OCI-LY7 (cell line): Measurements from ENCODE around the gene SEMA5A. TPM values are rescaled to one million over a fixed set of nuclear protein-coding genes. Genes with fewer than 3 reads are reported as not detected.

Source experiments
- BruUV-seq: library from RNA; stranded (reverse); fragments of 400-500 nt; replicated peaks from 2 replicates; lab custom pipeline; 2021; lab: Mats Ljungman, UMichigan
- CTCF ChIA-PET: fragments of 300-600 bp; sonication (Branson Sonifier 250); formaldehyde crosslinking; loops from one replicate; lab custom pipeline; 2022; ENCODE audit warnings: antibody characterized with exemption; ENCODE audit not compliant: unreplicated experiment; lab: Charles Lee
- POLR2A ChIA-PET: fragments of 300-600 bp; sonication (Branson Sonifier 250); formaldehyde crosslinking; loops from one replicate; lab custom pipeline; 2022; ENCODE audit warnings: antibody characterized with exemption; lab: Charles Lee
- DNase-seq: peaks from one replicate; pipeline ENCODE4 v3.0.0-alpha.2; 2015; ENCODE audit warnings: low spot score
- H2AFZ ChIP-seq: fragments of 200-600 bp; sonication (generic), shearing (Covaris generic); 2 replicates; pipeline ENCODE4 v1.6.1; 2014; ENCODE audit warnings: mild to moderate bottlenecking, antibody characterized with exemption, low read length, moderate library complexity
- H3K27ac ChIP-seq: fragments of 200-600 bp; sonication (generic); 2 replicates; pipeline ENCODE4 v1.5.1; 2014; ENCODE audit warnings: mixed run types, low read depth, mild to moderate bottlenecking, moderate library complexity, low read length, inconsistent platforms; ENCODE audit not compliant: poor library complexity, severe bottlenecking
- H3K36me3 ChIP-seq: fragments of 200-600 bp; sonication (generic); 2 replicates; pipeline ENCODE4 v1.6.1; 2014; ENCODE audit warnings: mild to moderate bottlenecking, antibody characterized with exemption, low read length, moderate library complexity, mixed read lengths; ENCODE audit not compliant: insufficient read depth
- H3K4me1 ChIP-seq: fragments of 200-600 bp; sonication (generic); 2 replicates; pipeline ENCODE4 v1.5.1; 2014; ENCODE audit warnings: mild to moderate bottlenecking, low read length; ENCODE audit not compliant: insufficient read depth, poor library complexity, severe bottlenecking
- H3K4me2 ChIP-seq: fragments of 200-600 bp; sonication (generic); 2 replicates; pipeline ENCODE4 v1.6.1; 2014; ENCODE audit warnings: mild to moderate bottlenecking, low read length
- H3K4me3 ChIP-seq: fragments of 200-600 bp; sonication (generic); 2 replicates; pipeline ENCODE4 v1.5.1; 2014; ENCODE audit warnings: mild to moderate bottlenecking, low read depth, low read length; ENCODE audit not compliant: poor library complexity, severe bottlenecking
- H3K79me2 ChIP-seq: fragments of 200-600 bp; sonication (generic); 2 replicates; pipeline ENCODE4 v1.6.1; 2016; ENCODE audit warnings: low read depth, mild to moderate bottlenecking, low read length, moderate library complexity, mixed read lengths; ENCODE audit not compliant: insufficient read depth
- H3K9me2 ChIP-seq: fragments of 200-600 bp; sonication (generic); 2 replicates; pipeline ENCODE4 v1.6.1; 2016; ENCODE audit warnings: mild to moderate bottlenecking, low read length, mixed read lengths; ENCODE audit not compliant: insufficient read depth
- H3K9me3 ChIP-seq: fragments of 200-600 bp; sonication (generic); 2 replicates; pipeline ENCODE4 v1.6.1; 2014; ENCODE audit warnings: mild to moderate bottlenecking, mixed run types, low read length, mixed read lengths
- H4K20me1 ChIP-seq: fragments of 200-600 bp; sonication (generic); 2 replicates; pipeline ENCODE4 v1.6.1; 2014; ENCODE audit warnings: mild to moderate bottlenecking, antibody characterized with exemption, low read length, moderate library complexity, mixed read lengths; ENCODE audit not compliant: insufficient read depth
- CTCF ChIP-seq: fragments of 200-600 bp; sonication (generic); conservative IDR thresholded peaks from 2 replicates; pipeline ENCODE4 v1.5.1; 2014; ENCODE audit warnings: mild to moderate bottlenecking, antibody characterized with exemption, low read length, moderate library complexity, mixed read lengths
- EZH2phosphoT487 ChIP-seq: fragments of 200-600 bp; sonication (generic); IDR thresholded peaks from 2 replicates; pipeline ENCODE4 v1.6.1; 2018; ENCODE audit warnings: low read depth, borderline replicate concordance, mild to moderate bottlenecking, mixed run types, antibody characterized with exemption, low read length, moderate library complexity, mixed read lengths
- intact Hi-C: fragments of 100-400 bp; cut with micrococcal nuclease; formaldehyde crosslinking; loops from one replicate; pipeline ENCODE4 v1.10.0; 2022; ENCODE audit not compliant: unreplicated experiment
- total RNA-seq, 2 experiments: library from RNA; depleted of rRNA in 1 of 2; stranded (reverse); fragments of >200 nt in 1 of 2; shearing (Covaris generic) in 1 of 2; gene quantifications; 2 replicates each; pipeline ENCODE4 v1.2.3, GENCODE V29; 2014 to 2022

Gene SEMA5A
- total RNA-seq, 2 experiments from 2014 or later = not detected

DNA sequence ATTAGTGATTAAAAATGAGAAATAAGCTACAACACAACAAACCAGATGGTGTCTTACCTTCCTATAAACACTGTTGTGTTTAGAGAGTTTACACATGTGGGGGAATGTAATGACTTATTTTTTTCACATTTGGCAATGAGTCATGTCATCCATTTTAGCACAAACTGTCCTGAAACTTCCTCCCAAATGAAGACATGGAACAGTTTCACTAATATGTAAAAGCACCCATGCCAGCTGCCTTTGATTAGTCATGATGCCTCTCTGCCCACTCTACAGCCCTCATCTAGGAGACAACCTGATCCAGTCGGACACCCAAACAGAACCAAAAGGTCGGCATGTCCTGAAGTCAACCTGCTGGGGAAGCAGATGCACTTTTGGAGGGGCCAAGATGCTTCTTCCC is 98.2 kb downstream of the SEMA5A start:
- ChIA-PET CTCF (no interaction called here), POLR2A (no interaction called here)
- no peak for DNase-seq
- no peak overlapping the region for H3K4me2 ChIP-seq
- no peak overlapping the region for H3K4me3 ChIP-seq
- no peaks in the 10 kb centered on the region for H3K9me2 ChIP-seq
- no peaks in the 10 kb centered on the region for H3K36me3 ChIP-seq
- no peaks in the 10 kb centered on the region for H3K9me3 ChIP-seq
- H4K20me1 ChIP-seq = no peaks in the 10 kb centered on the region
- intact Hi-C loops = no loop called here
- H3K4me1 ChIP-seq = no peaks in the 10 kb centered on the region
- H3K79me2 ChIP-seq = no peaks in the 10 kb centered on the region
- TF ChIP-seq CTCF (no peak), EZH2phosphoT487 (no peak)
- no peak overlapping the region for H3K27ac ChIP-seq
- H2AFZ ChIP-seq = no peak overlapping the region
- no TSS peak for BruUV-seq

- no peak overlapping the region for H3K27ac ChIP-seq
- H2AFZ ChIP-seq = no peak overlapping the region
- no peaks in the 10 kb centered on the region for H3K9me2 ChIP-seq
- ChIA-PET CTCF (no interaction called here), POLR2A (no interaction called here)
- H3K36me3 ChIP-seq = no peaks in the 10 kb centered on the region
- no peak for DNase-seq
- TF ChIP-seq EZH2phosphoT487 = no peak
- no peak for TF ChIP-seq CTCF
- no peaks in the 10 kb centered on the region for H3K4me1 ChIP-seq
- H4K20me1 ChIP-seq = no peaks in the 10 kb centered on the region
- H3K4me2 ChIP-seq = no peak overlapping the region
- no peak overlapping the region for H3K4me3 ChIP-seq
- BruUV-seq = no TSS peak
- intact Hi-C loops = no loop called here
- no peaks in the 10 kb centered on the region for H3K79me2 ChIP-seq
- H3K9me3 ChIP-seq = no peaks in the 10 kb centered on the region
Measured at GRCh38 chr5:9445826-9446388, 100.0 kb downstream of the SEMA5A start.

DNA sequence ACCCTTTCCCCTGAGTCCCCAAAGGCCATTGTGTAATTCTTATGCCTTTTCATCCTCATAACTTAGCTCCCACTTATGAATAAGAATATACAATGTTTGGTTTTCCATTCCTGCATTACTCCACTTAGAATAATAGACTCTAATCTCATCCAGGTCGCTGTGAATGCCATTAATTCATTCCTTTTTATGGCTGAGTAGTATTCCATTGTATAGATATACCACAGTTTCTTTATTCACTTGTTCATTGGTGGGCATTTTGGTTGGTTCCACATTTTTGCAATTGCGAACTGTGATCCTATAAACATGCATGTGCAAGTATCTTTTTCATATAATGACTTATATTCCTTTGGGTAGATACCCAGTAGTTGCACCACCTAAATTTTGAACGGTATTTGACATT is 101.5 kb downstream of the SEMA5A start:
- no TSS peak for BruUV-seq
- H2AFZ ChIP-seq = no peak overlapping the region
- H4K20me1 ChIP-seq = no peaks in the 10 kb centered on the region
- no peak for DNase-seq
- no peak overlapping the region for H3K4me3 ChIP-seq
- no peak overlapping the region for H3K4me2 ChIP-seq
- POLR2A ChIA-PET = interaction anchor here (1.4 kb wide), 1 partner anchor 11 kb away, joined by 3 read pairs; no protein-coding TSS in a partner anchor
- no peak for TF ChIP-seq EZH2phosphoT487
- TF ChIP-seq CTCF = no peak
- H3K4me1 ChIP-seq = no peaks in the 10 kb centered on the region
- CTCF ChIA-PET = no interaction called here
- H3K9me3 ChIP-seq = no peaks in the 10 kb centered on the region
- intact Hi-C loops = no loop called here
- H3K9me2 ChIP-seq = no peaks in the 10 kb centered on the region
- no peak overlapping the region for H3K27ac ChIP-seq
- no peaks in the 10 kb centered on the region for H3K79me2 ChIP-seq
- H3K36me3 ChIP-seq = no peaks in the 10 kb centered on the region
